Mesendoderm (in vitro differentiated cells): ENCODE measurements around the gene SDK2.

Experiments used
- DNase-seq: peaks from one replicate; pipeline ENCODE4 v3.0.0; 2013
- H2AK5ac ChIP-seq: 2 replicates; pipeline ENCODE4 v1.6.1; 2013; ENCODE audit warnings: low read length, inconsistent platforms
- H2BK120ac ChIP-seq: 2 replicates; pipeline ENCODE4 v1.6.1; 2013; ENCODE audit warnings: low read depth, mild to moderate bottlenecking, low read length, moderate library complexity, mixed read lengths
- H2BK15ac ChIP-seq: replicated peaks from 2 replicates; pipeline ENCODE4 v1.6.1; 2013; ENCODE audit warnings: low read depth, mild to moderate bottlenecking, moderate library complexity
- H2BK5ac ChIP-seq: 2 replicates; pipeline ENCODE4 v1.6.1; 2013; ENCODE audit warnings: low read length, inconsistent platforms
- H3K18ac ChIP-seq: 2 replicates; pipeline ENCODE4 v1.6.1; 2013; ENCODE audit warnings: mild to moderate bottlenecking, low read length, mixed read lengths
- H3K23ac ChIP-seq: one replicate; pipeline ENCODE4 v1.6.1; 2013; ENCODE audit warnings: low read length
- H3K27ac ChIP-seq: 2 replicates; pipeline ENCODE4 v1.5.1; 2013; ENCODE audit warnings: low read depth, mild to moderate bottlenecking, inconsistent platforms, low read length, moderate library complexity
- H3K27me3 ChIP-seq: 2 replicates; pipeline ENCODE4 v1.6.1; 2013; ENCODE audit warnings: low read length, control low read depth, mild to moderate bottlenecking, inconsistent platforms; ENCODE audit not compliant: insufficient read depth, poor library complexity
- H3K36me3 ChIP-seq: 2 replicates; pipeline ENCODE4 v1.6.1; 2013; ENCODE audit warnings: low read length, inconsistent platforms; ENCODE audit not compliant: control insufficient read depth, insufficient read depth
- H3K4ac ChIP-seq: one replicate; pipeline ENCODE4 v1.6.1; 2013; ENCODE audit warnings: low read depth, mild to moderate bottlenecking, low read length, moderate library complexity
- H3K4me1 ChIP-seq: 2 replicates; pipeline ENCODE4 v1.6.1; 2013; ENCODE audit warnings: low read depth, low read length, inconsistent platforms; ENCODE audit not compliant: control insufficient read depth
- H3K4me2 ChIP-seq: 2 replicates; pipeline ENCODE4 v1.6.1; 2013; ENCODE audit warnings: low read length
- H3K4me3 ChIP-seq: 2 replicates; pipeline ENCODE4 v1.5.1; 2013; ENCODE audit warnings: mild to moderate bottlenecking, low read length
- H3K56ac ChIP-seq: one replicate; pipeline ENCODE4 v1.6.1; 2013; ENCODE audit warnings: low read length
- H3K79me1 ChIP-seq: 2 replicates; pipeline ENCODE4 v1.6.1; 2013; ENCODE audit warnings: low read length, inconsistent platforms
- H3K79me2 ChIP-seq: 2 replicates; pipeline ENCODE4 v1.6.1; 2013; ENCODE audit warnings: mild to moderate bottlenecking, low read length; ENCODE audit not compliant: control insufficient read depth, insufficient read depth
- H3K9ac ChIP-seq: 2 replicates; pipeline ENCODE4 v1.6.1; 2013; ENCODE audit warnings: low read length, inconsistent platforms
- H4K5ac ChIP-seq: one replicate; pipeline ENCODE4 v1.6.1; 2013; ENCODE audit warnings: low read length
- H4K8ac ChIP-seq: one replicate; pipeline ENCODE4 v1.6.1; 2013; ENCODE audit warnings: low read depth, mild to moderate bottlenecking, control low read depth, low read length, moderate library complexity
- WGBS: extraction: QIAGEN DNeasy Blood & Tissue Kit; methylation state at CpG from one replicate; pipeline ENCODE4 v1.1.7; 2013; ENCODE audit warnings: low lambda C conversion rate, missing lambda C conversion rate; ENCODE audit not compliant: insufficient coverage; ENCODE audit errors: extremely low coverage; 5-methylcytosine and 5-hydroxymethylcytosine counted together

The SDK2 gene

GRCh38 chr17:73544333-73544732 lies 99.9 kb downstream of the SDK2 start:
- Histone ChIP-seq H3K4me1 (peaks cover 5% of the 10 kb centered on the region), H4K8ac (no peak overlapping the region), H3K4me3 (no peak overlapping the region), H2AK5ac (no peak overlapping the region), H3K27ac (no peak overlapping the region), H3K27me3 (no peaks in the 10 kb centered on the region), H3K36me3 (no peaks in the 10 kb centered on the region), H2BK120ac (no peak overlapping the region), H2BK5ac (no peak overlapping the region), H3K79me2 (no peaks in the 10 kb centered on the region), H3K23ac (no peak overlapping the region), H3K18ac (no peak overlapping the region), H3K4ac (no peak overlapping the region), H2BK15ac (no peak overlapping the region), H3K9ac (no peak overlapping the region), H3K56ac (no peak overlapping the region), H4K5ac (no peak overlapping the region), H3K4me2 (no peak overlapping the region), H3K79me1 (no peaks in the 10 kb centered on the region)
- WGBS, result no CpG with 5 or more reads among the region's 5 CpGs
- DNase-seq, result no peak

GRCh38 chr17:73542323-73542722 lies 101.9 kb downstream of the SDK2 start:
- Histone ChIP-seq H3K18ac (no peak overlapping the region), H3K23ac (no peak overlapping the region), H3K36me3 (no peaks in the 10 kb centered on the region), H3K4me2 (no peak overlapping the region), H3K56ac (peak overlapping the region; percentile 40), H3K9ac (no peak overlapping the region), H3K4me3 (no peak overlapping the region), H2BK120ac (no peak overlapping the region), H4K5ac (no peak overlapping the region), H3K27me3 (no peaks in the 10 kb centered on the region), H2BK5ac (no peak overlapping the region), H2BK15ac (no peak overlapping the region), H3K79me1 (no peaks in the 10 kb centered on the region), H3K4ac (no peak overlapping the region), H2AK5ac (no peak overlapping the region), H3K4me1 (peaks cover 5% of the 10 kb centered on the region), H3K27ac (no peak overlapping the region), H4K8ac (no peak overlapping the region), H3K79me2 (no peaks in the 10 kb centered on the region)
- WGBS, result no CpG with 5 or more reads among the region's 9 CpGs
- DNase-seq, result no peak

GRCh38 chr17:73541561-73541981 lies 102.7 kb downstream of the SDK2 start:
- Histone ChIP-seq H2BK120ac (no peak overlapping the region), H3K56ac (no peak overlapping the region), H3K4me2 (no peak overlapping the region), H3K23ac (no peak overlapping the region), H3K79me2 (no peaks in the 10 kb centered on the region), H3K9ac (no peak overlapping the region), H3K18ac (no peak overlapping the region), H3K4me1 (peaks cover 3% of the 10 kb centered on the region), H2BK15ac (no peak overlapping the region), H3K36me3 (no peaks in the 10 kb centered on the region), H4K5ac (no peak overlapping the region), H4K8ac (no peak overlapping the region), H3K79me1 (no peaks in the 10 kb centered on the region), H3K27ac (no peak overlapping the region), H3K4ac (no peak overlapping the region), H3K27me3 (no peaks in the 10 kb centered on the region), H2AK5ac (no peak overlapping the region), H2BK5ac (no peak overlapping the region), H3K4me3 (no peak overlapping the region)
- WGBS, result no CpG with 5 or more reads among the region's 16 CpGs
- no peak for DNase-seq

- no peaks in the 10 kb centered on the region for H3K27me3 ChIP-seq
- no peak overlapping the region for H2AK5ac ChIP-seq
- no peak overlapping the region for H2BK120ac ChIP-seq
- no peak overlapping the region for H3K27ac ChIP-seq
- peak overlapping the region; percentile 2 for H3K56ac ChIP-seq
- no peak overlapping the region for H3K18ac ChIP-seq
- no peaks in the 10 kb centered on the region for H3K79me2 ChIP-seq
- no peak overlapping the region for H3K4me3 ChIP-seq
- no peaks in the 10 kb centered on the region for H3K79me1 ChIP-seq
- peaks cover 8% of the 10 kb centered on the region for H3K4me1 ChIP-seq
- no peak overlapping the region for H3K4me2 ChIP-seq
- no peak overlapping the region for H2BK5ac ChIP-seq
- no peak overlapping the region for H3K9ac ChIP-seq
- no peak overlapping the region for H3K23ac ChIP-seq
- no peak overlapping the region for H4K5ac ChIP-seq
- no peak for DNase-seq
- WGBS, result no CpG with 5 or more reads among the region's 6 CpGs
- H4K8ac ChIP-seq, result no peak overlapping the region
- H2BK15ac ChIP-seq, result no peak overlapping the region
- H3K4ac ChIP-seq, result no peak overlapping the region
- no peaks in the 10 kb centered on the region for H3K36me3 ChIP-seq
These were observed 103.1 kb downstream of the SDK2 start for GRCh38 chr17:73541111-73541510.

GRCh38 chr17:73539166-73539565 lies 105.1 kb downstream of the SDK2 start:
- Histone ChIP-seq H4K8ac (no peak overlapping the region), H3K4me3 (no peak overlapping the region), H3K18ac (no peak overlapping the region), H4K5ac (no peak overlapping the region), H3K36me3 (no peaks in the 10 kb centered on the region), H3K4me1 (peaks cover 17% of the 10 kb centered on the region), H2BK120ac (no peak overlapping the region), H2BK5ac (no peak overlapping the region), H3K79me1 (no peaks in the 10 kb centered on the region), H2AK5ac (no peak overlapping the region), H3K56ac (no peak overlapping the region), H3K9ac (no peak overlapping the region), H3K79me2 (no peaks in the 10 kb centered on the region), H3K27ac (no peak overlapping the region), H3K23ac (no peak overlapping the region), H3K4ac (no peak overlapping the region), H3K4me2 (no peak overlapping the region), H2BK15ac (no peak overlapping the region), H3K27me3 (no peaks in the 10 kb centered on the region)
- no peak for DNase-seq
- WGBS, result no CpG with 5 or more reads among the region's 9 CpGs

GRCh38 chr17:73538445-73538844 lies 105.8 kb downstream of the SDK2 start:
- no peak overlapping the region for H3K4ac ChIP-seq
- DNase-seq, result no peak
- no peaks in the 10 kb centered on the region for H3K79me2 ChIP-seq
- H3K79me1 ChIP-seq, result no peaks in the 10 kb centered on the region
- peak overlapping the region; percentile 17 for H2AK5ac ChIP-seq
- no peaks in the 10 kb centered on the region for H3K36me3 ChIP-seq
- H2BK120ac ChIP-seq, result no peak overlapping the region
- no peak overlapping the region for H3K18ac ChIP-seq
- H2BK15ac ChIP-seq, result no peak overlapping the region
- H3K27ac ChIP-seq, result no peak overlapping the region
- no peaks in the 10 kb centered on the region for H3K27me3 ChIP-seq
- peaks cover 18% of the 10 kb centered on the region for H3K4me1 ChIP-seq
- H3K9ac ChIP-seq, result no peak overlapping the region
- WGBS, result no CpG with 5 or more reads among the region's 7 CpGs
- H4K5ac ChIP-seq, result no peak overlapping the region
- H3K23ac ChIP-seq, result no peak overlapping the region
- H2BK5ac ChIP-seq, result no peak overlapping the region
- H4K8ac ChIP-seq, result no peak overlapping the region
- no peak overlapping the region for H3K4me2 ChIP-seq
- H3K4me3 ChIP-seq, result no peak overlapping the region
- peak overlapping the region; percentile 40 for H3K56ac ChIP-seq
